BJ (cell line): ENCODE measurements around the gene CAPN15. TPM values are rescaled to one million over a fixed set of nuclear protein-coding genes. Genes with fewer than 3 reads are reported as not detected.

Source experiments
- CTCF ChIA-PET: fragments of 350-600 bp; formaldehyde crosslinking; extraction: SDS; loops from one replicate; lab custom pipeline; 2021; ENCODE audit warnings: antibody characterized with exemption, inconsistent platforms; lab: Yijun Ruan, JAX
- POLR2A ChIA-PET: fragments of 300-600 bp; sonication (Branson Sonifier 250); formaldehyde crosslinking; extraction: SDS; loops from one replicate; lab custom pipeline; 2021; ENCODE audit warnings: antibody characterized with exemption; lab: Charles Lee
- DNase-seq: peaks from one replicate; pipeline ENCODE4 v3.0.0-alpha.2; 2011; ENCODE audit warnings: low read depth
- H3K27me3 ChIP-seq: 2 replicates; pipeline ENCODE4 v1.6.0; 2011; ENCODE audit warnings: low read length; ENCODE audit not compliant: control insufficient read depth, insufficient read depth
- H3K36me3 ChIP-seq: 2 replicates; pipeline ENCODE4 v1.5.1; 2011; ENCODE audit warnings: low read length; ENCODE audit not compliant: control insufficient read depth, insufficient read depth
- H3K4me3 ChIP-seq: 2 replicates; pipeline ENCODE4 v1.5.1; 2011; ENCODE audit warnings: low read depth, mild to moderate bottlenecking, control low read depth, low read length
- polyA plus RNA-seq: library from polyadenylated mRNA; depleted of rRNA; stranded (reverse); fragments of >200 nt; gene quantifications from 2 replicates; pipeline ENCODE4 v1.2.3, GENCODE V29; 2011
- TF ChIP-seq, protein P1 (sequence below): IDR thresholded peaks from 2 replicates; pipeline ENCODE4 v1.5.1; 2011; ENCODE audit warnings: low read depth, mild to moderate bottlenecking, control low read depth, inconsistent platforms, low read length, moderate library complexity; ENCODE audit not compliant: insufficient read depth

The CAPN15 gene
- polyA plus RNA-seq, 1 experiment: 12.9 TPM

DNA sequence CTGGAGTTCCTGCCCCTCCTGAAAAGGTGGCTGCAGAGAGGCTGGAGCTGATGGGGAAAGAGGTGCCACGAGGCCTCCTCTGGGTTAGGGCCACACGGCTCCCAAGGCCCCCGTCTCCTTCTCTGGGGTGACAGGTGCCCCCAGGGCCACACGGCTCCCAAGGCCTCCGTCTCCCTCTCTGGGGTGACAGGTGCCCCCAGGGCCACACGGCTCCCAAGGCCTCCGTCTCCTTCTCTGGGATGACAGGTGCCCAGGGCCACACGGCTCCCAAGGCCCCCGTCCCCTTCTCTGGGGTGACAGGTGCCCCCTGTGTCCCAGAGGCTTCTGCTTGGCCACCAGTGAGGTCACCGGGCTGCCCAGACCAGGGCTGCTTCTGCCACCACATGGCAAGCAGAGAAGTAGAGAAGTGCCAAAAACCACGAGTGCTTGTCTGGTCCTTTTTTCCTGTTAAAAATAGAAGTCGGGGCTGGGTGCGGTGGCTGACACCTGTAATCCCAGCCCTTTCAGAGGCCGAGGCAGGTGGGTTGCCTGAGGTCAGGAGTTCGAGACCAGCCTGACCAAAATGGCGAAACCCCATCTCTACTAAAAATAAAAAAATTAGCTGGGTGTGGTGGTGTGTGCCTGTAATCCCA is 4.1 kb downstream of the CAPN15 start:
- TF ChIP-seq, protein P1, sequence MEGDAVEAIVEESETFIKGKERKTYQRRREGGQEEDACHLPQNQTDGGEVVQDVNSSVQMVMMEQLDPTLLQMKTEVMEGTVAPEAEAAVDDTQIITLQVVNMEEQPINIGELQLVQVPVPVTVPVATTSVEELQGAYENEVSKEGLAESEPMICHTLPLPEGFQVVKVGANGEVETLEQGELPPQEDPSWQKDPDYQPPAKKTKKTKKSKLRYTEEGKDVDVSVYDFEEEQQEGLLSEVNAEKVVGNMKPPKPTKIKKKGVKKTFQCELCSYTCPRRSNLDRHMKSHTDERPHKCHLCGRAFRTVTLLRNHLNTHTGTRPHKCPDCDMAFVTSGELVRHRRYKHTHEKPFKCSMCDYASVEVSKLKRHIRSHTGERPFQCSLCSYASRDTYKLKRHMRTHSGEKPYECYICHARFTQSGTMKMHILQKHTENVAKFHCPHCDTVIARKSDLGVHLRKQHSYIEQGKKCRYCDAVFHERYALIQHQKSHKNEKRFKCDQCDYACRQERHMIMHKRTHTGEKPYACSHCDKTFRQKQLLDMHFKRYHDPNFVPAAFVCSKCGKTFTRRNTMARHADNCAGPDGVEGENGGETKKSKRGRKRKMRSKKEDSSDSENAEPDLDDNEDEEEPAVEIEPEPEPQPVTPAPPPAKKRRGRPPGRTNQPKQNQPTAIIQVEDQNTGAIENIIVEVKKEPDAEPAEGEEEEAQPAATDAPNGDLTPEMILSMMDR: no peak
- DNase-seq: no peak
- no peaks in the 10 kb centered on the region for H3K27me3 ChIP-seq
- H3K4me3 ChIP-seq: no peak overlapping the region
- ChIA-PET CTCF (no interaction called here), POLR2A (no interaction called here)
- H3K36me3 ChIP-seq: peaks cover 13% of the 10 kb centered on the region

DNA sequence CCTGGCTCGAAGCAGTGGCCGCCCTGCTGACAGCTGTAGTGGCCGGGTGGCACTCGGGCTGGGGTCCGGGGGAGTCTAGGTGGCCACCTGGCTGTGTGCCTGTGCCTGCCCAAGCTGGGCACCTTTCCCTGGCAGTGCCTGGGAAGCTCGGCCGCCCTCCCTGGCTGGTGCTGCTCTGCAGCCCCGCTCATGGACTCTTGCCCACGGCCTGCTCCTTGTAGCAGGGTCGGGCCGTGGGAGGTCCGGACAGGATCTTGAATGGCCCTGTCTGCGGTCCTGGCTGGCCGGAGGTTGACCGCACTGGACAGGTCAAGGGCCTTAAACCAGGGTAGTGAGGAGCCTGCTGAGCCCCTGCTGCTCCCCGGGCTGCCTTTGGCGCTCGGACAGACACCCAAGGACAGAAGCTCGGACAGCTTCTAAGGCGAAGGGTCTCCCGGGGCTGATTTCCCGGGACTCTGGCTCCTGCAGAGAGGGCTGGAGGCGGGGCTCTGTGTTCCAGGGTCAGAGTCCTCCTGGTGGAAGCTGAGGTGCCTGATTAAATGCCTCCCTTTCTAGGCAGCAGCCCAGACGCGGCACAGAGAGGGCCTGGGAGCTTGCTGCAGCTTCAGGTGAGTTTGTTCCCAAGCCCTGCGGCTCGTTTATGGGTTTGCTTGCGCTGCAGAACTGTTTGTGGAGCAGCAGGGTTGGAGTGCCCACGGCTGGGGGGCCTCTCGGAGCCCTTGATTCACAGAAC is 6.0 kb downstream of the CAPN15 start:
- Histone ChIP-seq H3K36me3 (peaks cover 22% of the 10 kb centered on the region), H3K4me3 (no peak overlapping the region), H3K27me3 (no peaks in the 10 kb centered on the region)
- CTCF ChIA-PET: no interaction called here
- no peak for DNase-seq
- POLR2A ChIA-PET: no interaction called here
- TF ChIP-seq, protein P1: no peak

DNA sequence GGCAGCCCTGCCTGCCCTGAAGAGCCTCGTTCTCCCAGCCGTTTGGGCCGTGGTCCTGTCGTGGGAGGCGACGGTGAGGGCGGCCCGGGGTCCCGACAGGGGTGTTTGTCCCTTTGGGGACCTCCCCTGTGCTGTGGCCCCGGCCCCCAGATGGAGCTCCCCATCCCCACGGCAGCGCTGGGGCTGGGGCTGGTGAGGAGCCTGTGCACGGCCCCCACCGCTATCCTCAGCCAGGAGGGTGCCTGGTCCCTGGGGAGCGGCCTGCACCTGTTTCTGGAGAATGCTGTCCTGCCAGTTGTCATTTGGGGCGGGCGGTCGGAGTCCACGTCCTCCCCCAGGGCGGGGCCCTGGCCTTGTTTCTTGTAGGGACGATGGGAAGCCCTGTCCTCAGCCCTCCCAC is 6.6 kb downstream of the CAPN15 start:
- DNase-seq: no peak
- ChIA-PET POLR2A (no interaction called here), CTCF (no interaction called here)
- TF ChIP-seq, protein P1: no peak
- Histone ChIP-seq H3K36me3 (peaks cover 22% of the 10 kb centered on the region), H3K27me3 (no peaks in the 10 kb centered on the region), H3K4me3 (no peak overlapping the region)

DNA sequence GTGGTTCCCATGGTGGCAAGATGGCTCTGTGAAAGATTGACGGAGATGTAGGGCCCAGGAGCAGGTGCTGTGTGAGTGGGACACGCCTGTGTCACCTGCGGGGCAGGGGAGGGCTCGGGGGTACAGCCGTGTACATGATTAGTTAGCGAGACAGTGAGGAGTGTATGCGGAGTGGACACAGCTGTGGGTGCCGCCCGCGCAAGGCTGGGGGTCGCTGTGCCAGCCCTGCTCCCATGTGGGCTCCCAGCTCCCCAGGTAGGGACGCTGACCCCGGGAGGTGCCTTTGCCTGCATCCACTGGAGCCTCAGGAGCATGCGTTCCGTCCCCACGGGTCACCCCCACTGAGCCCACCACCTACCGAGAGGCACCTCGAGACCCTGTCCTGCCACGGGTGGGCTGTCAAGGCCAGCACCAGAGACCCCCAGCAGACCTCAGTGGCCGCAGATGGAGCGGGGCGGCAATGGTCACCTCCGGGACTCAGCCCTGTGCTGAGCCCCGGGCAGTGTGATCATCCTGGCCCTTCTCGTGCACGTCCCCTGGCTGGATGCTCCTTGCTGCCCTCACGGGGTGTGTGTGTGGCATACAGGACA is 7.4 kb downstream of the CAPN15 start:
- H3K36me3 ChIP-seq: peaks cover 19% of the 10 kb centered on the region
- POLR2A ChIA-PET: no interaction called here
- H3K27me3 ChIP-seq: no peaks in the 10 kb centered on the region
- TF ChIP-seq, protein P1: no peak
- no peak overlapping the region for H3K4me3 ChIP-seq
- CTCF ChIA-PET: no interaction called here
- no peak for DNase-seq
